Embryonic facial prominence (tissue), 1 donor: ENCODE results near the gene ZNF277.

Experiments used
- DNase-seq: peaks from one replicate; pipeline ENCODE4 v3.0.0-alpha.2; 2016; ENCODE audit errors: extremely low spot score

ZNF277 gene

GRCh38 chr7:112184455-112184854 is 22.0 kb upstream of the ZNF277 start:
- no peak for DNase-seq

- no peak for DNase-seq
Measured at GRCh38 chr7:112185005-112185834, 21.3 kb upstream of the ZNF277 start.

GRCh38 chr7:112186300-112186699 is 20.2 kb upstream of the ZNF277 start:
- DNase-seq = no peak

GRCh38 chr7:112188257-112188656 is 18.2 kb upstream of the ZNF277 start:
- DNase-seq = no peak

- no peak for DNase-seq
Measured at GRCh38 chr7:112189691-112190090, 16.8 kb upstream of the ZNF277 start.

- DNase-seq = no peak
Measured at GRCh38 chr7:112190120-112190519, 16.4 kb upstream of the ZNF277 start.

- DNase-seq = no peak
Measured at GRCh38 chr7:112192236-112193154, 14.0 kb upstream of the ZNF277 start.

GRCh38 chr7:112193915-112194502 is 12.5 kb upstream of the ZNF277 start:
- DNase-seq = no peak

- DNase-seq = no peak
Measured at GRCh38 chr7:112195717-112196116, 10.8 kb upstream of the ZNF277 start.

- DNase-seq = no peak
Measured at GRCh38 chr7:112197322-112197721, 9.2 kb upstream of the ZNF277 start.

GRCh38 chr7:112199035-112199655 is 7.3 kb upstream of the ZNF277 start:
- DNase-seq = no peak

- DNase-seq = no peak
Measured at GRCh38 chr7:112199672-112200071, 6.8 kb upstream of the ZNF277 start.

- no peak for DNase-seq
Measured at GRCh38 chr7:112201411-112201810, 5.1 kb upstream of the ZNF277 start.

- DNase-seq = no peak
Measured at GRCh38 chr7:112201839-112202238, 4.7 kb upstream of the ZNF277 start.

GRCh38 chr7:112202816-112203215 is 3.7 kb upstream of the ZNF277 start:
- no peak for DNase-seq

GRCh38 chr7:112203365-112203739 is 3.1 kb upstream of the ZNF277 start:
- no peak for DNase-seq

- no peak for DNase-seq
Measured at GRCh38 chr7:112204499-112205342, 1.8 kb upstream of the ZNF277 start.

GRCh38 chr7:112205343-112206237 is 905 bp upstream of the ZNF277 start:
- DNase-seq = peak; percentile 45

- no peak for DNase-seq
Measured at GRCh38 chr7:112206991-112207592, 597 bp downstream of the ZNF277 start.

GRCh38 chr7:112207765-112208164 is 1.3 kb downstream of the ZNF277 start:
- DNase-seq = no peak
